Kidney tubule cell (primary cell): Measurements from ENCODE around the gene PACSIN1.

Experiments used
- DNase-seq: peaks from one replicate; pipeline ENCODE4 v3.0.0-alpha.2; 2018; ENCODE audit warnings: low spot score

The PACSIN1 gene, protein sequence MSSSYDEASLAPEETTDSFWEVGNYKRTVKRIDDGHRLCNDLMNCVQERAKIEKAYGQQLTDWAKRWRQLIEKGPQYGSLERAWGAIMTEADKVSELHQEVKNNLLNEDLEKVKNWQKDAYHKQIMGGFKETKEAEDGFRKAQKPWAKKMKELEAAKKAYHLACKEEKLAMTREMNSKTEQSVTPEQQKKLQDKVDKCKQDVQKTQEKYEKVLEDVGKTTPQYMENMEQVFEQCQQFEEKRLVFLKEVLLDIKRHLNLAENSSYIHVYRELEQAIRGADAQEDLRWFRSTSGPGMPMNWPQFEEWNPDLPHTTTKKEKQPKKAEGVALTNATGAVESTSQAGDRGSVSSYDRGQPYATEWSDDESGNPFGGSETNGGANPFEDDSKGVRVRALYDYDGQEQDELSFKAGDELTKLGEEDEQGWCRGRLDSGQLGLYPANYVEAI

DNA sequence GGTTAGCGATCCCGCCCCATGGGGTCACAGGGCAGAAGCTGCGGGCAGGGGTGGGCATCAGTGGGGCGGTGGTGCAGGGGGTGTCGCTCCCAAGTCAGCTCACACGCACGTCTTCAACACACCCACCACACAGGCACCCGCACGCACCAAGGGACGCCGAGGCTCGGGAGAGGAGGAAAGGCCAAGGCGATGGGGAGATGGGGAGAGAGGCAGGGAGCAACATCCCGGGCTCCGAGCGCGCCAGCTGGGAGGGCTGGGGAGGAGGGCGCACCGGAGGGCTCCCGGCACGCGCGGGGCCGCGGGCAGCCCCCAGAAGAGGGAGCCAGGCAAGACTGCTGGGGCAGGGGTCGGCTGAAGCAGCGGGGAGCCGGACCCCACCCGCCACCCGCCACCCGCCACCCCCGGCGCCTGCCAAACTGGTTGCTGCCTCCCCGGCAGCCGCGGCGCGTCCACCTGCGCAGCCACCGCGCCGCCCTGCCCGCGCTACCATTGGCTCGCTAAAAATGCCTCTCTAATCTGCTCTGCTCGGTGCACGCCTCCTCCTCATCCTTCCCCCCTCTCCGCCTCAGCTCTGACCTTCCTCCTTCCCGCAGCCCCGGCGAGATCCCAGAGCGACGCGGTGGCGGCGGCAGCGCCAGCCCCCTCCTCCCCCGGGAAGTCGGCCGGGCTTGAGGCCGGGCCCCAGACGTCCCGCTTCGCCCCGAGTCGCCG is at the start of gene PACSIN1:
PACSIN1 (plus strand) TSS at position 546 of the 711 bp plus-strand sequence. CDS start 60,230 bp downstream, outside the sequence.
- peak; percentile 41 for DNase-seq

- no peak for DNase-seq
Observed at GRCh38 chr6:34416877-34417371, 49.0 kb upstream of the PACSIN1 start.

GRCh38 chr6:34418367-34418766 is 47.5 kb upstream of the PACSIN1 start:
- DNase-seq = no peak

- peak; percentile 30 for DNase-seq
Observed at GRCh38 chr6:34423254-34423653, 42.6 kb upstream of the PACSIN1 start.

GRCh38 chr6:34424200-34425131 is 41.4 kb upstream of the PACSIN1 start:
- no peak for DNase-seq

DNA sequence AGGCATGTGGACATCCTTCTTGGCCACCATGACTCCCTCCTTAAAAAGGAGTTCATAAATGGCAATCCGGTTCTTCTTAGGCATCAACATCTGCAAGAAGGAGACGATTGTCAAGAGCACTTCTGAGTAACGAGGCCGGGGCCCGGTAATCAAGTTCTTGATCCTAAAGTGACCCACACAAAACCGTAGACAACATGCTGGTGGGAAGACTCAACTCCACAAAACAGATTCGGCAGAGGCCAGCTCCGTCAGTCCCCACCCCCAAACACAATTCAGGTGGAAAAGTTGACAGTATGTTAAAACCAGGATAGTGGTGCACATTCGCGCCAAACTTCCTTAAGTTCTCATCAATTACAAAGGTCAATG is 40.8 kb upstream of the PACSIN1 start:
- DNase-seq = no peak

DNA sequence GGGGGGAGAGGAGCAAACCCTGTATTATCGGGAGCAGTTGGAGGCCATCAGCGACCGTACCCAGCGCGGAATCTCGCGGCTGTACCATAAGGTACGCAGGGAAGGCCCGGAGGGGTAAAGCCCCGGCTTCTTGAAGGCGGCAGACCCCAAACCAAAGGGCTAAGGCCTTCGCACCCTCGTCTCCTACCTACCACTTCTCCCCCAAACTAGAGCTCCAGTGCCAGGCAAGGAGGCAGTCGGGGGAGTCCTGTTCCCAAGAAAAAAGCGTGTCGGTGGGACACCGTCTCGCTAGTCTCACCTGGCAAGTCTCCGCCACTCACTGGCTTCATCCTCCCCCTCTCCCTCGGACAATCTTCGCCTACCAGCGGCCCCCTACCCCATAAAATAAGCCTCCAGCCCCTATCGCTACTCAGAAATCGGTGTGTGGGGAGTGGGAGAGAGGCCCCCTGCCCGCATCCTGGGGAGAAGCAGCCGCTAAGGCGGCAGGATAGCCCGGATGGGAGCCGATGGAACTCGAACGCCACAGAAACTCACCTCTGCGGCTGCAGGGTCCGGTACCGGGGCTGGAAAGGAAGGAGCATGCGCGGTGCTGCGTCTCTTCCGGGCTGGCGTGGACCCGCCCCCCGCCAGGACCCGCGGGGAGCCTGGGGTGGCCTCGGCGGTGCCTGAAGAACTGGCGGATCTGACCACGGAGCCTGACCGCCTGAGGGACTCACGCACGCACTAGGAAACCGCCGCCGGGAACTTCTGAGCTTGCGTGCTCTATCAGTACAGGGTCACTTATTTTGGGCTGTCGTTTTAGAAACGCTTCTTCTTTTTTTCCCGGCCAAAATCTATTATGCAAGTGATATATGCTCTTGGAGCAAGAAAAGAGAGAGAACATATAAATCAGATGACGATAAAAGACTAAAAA is 40.1 kb upstream of the PACSIN1 start, which contains the start of gene RPS10:
RPS10 (minus strand) TSS at position 572 of the 913 bp plus-strand sequence. CDS start 848 bp downstream, outside the sequence.
- peak; percentile 94 for DNase-seq

DNA sequence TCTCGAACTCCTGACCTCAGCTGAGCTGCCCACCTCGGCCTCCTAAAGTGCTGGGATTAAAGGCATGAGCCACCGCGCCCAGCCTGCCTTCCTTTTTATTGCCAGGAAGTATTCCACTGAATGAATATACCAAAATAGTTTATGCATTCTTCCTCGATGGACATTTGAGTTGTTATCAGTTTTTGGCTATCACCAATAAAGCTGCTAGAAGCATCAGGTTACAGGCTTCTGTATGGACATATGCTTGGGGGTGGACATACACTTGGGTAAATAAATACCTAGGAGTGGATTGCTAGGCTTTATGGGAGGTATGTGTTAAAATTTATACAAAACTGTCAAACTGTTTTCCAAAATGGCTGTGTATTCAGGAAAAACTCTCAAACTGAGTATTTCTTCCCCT is 30.0 kb upstream of the PACSIN1 start:
- DNase-seq = no peak

DNA sequence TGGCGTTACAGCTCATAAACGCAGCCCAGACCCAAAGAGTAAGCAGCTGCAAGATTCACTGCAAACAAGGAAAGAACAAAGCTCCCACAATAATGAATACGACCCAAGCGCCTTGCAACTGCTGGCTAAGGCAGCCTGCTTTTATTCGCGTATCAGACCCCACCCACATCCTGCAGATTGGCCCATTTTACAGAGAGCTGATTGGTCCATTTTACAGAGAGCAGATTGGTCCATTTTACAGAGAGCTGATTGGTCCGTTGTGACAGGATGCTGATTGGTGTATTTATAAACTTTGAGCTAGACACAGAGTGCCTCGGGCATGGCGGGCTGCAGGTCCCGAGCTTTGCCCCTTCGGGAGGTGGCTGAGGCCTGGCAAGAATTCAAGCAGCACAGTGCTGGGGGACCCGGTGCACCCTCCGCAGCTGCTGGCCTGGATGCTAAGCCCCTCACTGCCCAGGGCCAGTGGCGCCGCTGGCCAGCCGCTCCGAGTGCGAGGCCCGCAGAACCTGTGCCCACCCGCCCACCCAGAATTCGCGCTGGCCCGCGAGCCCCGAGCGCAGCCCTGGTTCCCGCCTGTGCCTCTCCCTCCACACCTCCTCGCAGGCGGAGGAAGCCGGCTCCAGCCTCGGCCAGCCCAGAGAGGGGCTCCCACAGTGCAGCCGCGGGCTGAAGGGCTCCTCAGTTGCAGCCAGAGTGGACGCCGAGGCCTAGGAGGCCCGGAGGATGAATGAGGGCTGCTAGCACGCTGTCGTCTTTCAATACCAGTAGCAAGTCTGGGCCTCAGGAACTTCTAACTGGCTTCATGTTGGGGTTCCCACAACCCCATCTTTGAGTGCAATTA is 28.9 kb upstream of the PACSIN1 start:
- DNase-seq = no peak

GRCh38 chr6:34437644-34437970 is 28.3 kb upstream of the PACSIN1 start:
- no peak for DNase-seq

DNA sequence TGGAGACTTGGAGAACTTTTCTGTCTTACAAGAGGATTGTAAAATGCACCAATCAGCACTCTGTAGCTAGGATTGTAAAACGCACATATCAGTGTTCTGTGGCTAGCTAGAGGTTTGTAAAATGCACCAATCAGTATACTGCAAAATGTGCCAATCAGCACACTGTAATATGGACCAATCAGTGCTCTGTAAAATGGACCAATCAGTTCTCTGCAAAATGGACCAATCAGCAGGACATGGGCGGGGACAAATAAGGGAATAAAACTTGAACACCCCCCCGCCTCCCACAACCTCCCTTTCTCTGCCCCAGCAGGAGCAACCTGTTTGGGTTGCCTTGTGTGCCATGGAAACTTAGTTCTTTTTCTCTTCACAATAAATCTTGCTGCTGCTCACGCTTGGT is 27.2 kb upstream of the PACSIN1 start:
- DNase-seq = no peak

- DNase-seq = no peak
Observed at GRCh38 chr6:34439442-34439841, 26.4 kb upstream of the PACSIN1 start.

GRCh38 chr6:34441526-34441925 is 24.4 kb upstream of the PACSIN1 start:
- no peak for DNase-seq

GRCh38 chr6:34445313-34445860 is 20.5 kb upstream of the PACSIN1 start:
- DNase-seq = no peak

DNA sequence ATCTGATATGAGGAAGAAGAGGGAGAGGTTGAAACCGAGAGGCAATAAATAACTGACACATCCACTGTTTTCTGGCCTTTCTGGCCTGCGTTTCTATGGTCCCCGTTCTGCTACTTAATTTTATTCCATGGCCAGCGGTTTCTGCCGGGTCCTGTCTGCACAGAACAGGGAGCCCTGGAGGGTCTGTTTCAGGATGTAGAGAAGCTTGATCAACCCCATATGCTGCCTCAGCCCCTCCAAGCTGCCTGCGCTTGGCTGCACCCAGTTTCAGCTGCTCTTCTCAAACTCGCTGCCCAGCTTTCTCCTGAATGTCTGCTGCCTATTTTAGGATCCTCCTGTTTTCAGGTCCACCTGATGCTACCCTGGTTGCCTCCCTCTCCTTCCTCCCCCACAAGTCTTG is 18.5 kb upstream of the PACSIN1 start:
- DNase-seq = no peak

GRCh38 chr6:34447910-34448309 is 18.0 kb upstream of the PACSIN1 start:
- DNase-seq = peak; percentile 32

DNA sequence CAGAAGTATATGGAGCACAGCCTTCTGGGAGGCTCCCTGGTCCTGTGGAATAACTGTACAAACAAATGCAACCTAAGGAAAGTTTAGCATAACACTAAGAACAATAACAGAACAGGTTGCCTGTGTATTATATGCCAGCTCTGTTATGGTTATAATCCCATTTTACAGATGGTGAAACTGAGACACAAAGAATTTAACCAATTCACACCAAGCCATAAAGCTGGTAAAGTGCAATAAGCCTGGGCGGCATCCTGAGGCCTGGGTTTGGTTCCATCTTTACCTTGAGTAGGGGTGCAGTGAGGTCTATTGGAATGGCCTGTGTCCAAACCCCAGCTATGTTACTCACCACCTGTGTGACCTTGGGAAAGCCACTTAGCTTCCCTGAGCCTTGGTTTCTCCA is 14.7 kb upstream of the PACSIN1 start:
- DNase-seq = no peak

DNA sequence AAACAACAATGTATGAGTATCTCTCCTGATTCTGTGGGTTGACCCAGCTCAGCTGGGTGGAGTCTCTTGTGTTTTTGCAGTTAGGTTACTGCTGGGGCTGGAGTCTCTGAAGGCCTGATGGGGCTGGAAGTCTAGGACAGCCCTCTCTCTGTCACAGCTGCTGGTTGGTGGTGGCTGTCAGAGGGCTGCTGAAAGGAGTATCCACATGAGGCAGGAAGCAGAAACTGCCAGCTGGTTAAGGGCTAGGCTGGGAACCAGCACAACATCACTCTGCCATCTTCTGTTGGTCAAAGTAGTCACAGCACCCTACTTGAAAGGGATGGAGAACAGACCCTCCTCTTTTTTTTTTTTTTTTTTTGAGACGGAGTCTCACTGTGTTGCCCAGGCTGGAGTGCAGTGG is 10.0 kb upstream of the PACSIN1 start:
- no peak for DNase-seq

DNA sequence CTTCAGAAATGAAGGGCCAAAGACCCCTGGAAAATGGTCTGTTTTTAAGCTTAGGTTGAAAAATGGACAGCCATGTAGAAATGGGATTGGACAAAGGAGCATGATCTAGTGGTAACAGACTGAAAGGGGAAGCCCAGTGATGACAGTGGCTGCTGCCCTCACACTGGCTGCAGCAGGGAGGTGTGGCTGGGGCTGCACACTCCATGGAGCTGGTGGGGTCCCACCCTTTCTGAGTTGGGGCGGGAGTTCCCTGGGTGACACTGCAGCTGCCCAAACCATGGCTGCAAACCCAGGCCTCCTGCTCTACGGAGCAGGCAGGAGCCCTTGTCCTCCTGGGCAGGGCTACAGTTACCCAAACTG is 8.5 kb upstream of the PACSIN1 start:
- no peak for DNase-seq
